ENCODE results near the gene APBA2. TPM values are rescaled to one million over a fixed set of nuclear protein-coding genes. Genes with fewer than 3 reads are reported as not detected.
A peak's percentile ranks its signal among the peaks of the same experiment; 100 is the strongest.

The APBA2 gene
- total RNA-seq, 1 donor from 2014 or later, result 3.8 TPM

DNA sequence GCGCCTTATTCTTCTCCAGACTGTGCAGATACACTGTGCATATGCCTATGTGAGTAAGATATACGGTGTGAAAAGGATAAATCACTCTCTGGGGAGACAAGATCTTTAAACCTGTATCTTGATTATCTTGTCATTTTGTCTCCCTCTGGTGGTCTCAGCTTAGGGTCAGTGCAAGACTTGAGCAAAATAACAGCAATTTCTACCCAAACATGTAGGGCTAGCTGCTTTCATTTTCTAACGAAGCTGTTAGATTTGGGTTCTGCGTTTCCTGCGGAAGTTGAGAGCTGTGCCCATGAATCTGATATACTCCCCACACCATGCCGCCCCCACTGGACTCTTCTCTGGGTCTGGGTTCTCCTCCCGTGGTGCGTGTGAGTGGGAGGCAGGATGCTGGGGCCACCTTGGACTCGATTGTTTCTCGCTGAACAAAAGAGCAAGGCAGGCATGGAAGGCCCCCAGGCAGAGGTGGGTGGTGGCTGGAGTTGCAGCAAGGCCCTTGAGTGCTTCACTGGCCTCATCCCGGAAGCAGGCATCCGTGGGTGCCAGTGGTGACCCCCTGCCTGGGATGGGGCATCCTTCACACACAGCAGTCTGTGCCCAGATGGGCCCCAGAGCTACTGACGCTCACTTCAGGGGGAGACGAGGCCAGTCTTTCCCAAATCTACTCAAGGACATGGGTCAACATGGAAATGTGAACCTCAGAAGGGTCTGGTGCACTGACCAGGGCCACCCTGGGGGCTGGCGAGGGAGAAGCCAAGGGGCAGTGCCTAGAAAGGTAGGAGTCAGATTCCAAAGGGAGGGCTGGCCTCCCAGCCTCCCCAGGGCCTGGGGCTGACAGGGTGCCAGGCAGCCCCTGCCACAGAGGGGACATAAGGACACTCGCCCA lies 204.2 kb downstream of the APBA2 start:
- no peaks in the 10 kb centered on the region for H3K9me3 ChIP-seq
- no peak overlapping the region for H3K27ac ChIP-seq
- DNase-seq, result no peak
- no peaks in the 10 kb centered on the region for H3K36me3 ChIP-seq
- intact Hi-C loops (cut with DNase I), result no loop called here
- TF ChIP-seq, protein P1, sequence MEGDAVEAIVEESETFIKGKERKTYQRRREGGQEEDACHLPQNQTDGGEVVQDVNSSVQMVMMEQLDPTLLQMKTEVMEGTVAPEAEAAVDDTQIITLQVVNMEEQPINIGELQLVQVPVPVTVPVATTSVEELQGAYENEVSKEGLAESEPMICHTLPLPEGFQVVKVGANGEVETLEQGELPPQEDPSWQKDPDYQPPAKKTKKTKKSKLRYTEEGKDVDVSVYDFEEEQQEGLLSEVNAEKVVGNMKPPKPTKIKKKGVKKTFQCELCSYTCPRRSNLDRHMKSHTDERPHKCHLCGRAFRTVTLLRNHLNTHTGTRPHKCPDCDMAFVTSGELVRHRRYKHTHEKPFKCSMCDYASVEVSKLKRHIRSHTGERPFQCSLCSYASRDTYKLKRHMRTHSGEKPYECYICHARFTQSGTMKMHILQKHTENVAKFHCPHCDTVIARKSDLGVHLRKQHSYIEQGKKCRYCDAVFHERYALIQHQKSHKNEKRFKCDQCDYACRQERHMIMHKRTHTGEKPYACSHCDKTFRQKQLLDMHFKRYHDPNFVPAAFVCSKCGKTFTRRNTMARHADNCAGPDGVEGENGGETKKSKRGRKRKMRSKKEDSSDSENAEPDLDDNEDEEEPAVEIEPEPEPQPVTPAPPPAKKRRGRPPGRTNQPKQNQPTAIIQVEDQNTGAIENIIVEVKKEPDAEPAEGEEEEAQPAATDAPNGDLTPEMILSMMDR (IDR thresholded peaks at IDR 0.05), result no peak
- no peak overlapping the region for H3K4me3 ChIP-seq
- H3K27me3 ChIP-seq (ENCODE audit: low read depth), result no peaks in the 10 kb centered on the region
- ATAC-seq, result peak; percentile 6 to 32
- no peaks in the 10 kb centered on the region for H3K4me1 ChIP-seq

DNA sequence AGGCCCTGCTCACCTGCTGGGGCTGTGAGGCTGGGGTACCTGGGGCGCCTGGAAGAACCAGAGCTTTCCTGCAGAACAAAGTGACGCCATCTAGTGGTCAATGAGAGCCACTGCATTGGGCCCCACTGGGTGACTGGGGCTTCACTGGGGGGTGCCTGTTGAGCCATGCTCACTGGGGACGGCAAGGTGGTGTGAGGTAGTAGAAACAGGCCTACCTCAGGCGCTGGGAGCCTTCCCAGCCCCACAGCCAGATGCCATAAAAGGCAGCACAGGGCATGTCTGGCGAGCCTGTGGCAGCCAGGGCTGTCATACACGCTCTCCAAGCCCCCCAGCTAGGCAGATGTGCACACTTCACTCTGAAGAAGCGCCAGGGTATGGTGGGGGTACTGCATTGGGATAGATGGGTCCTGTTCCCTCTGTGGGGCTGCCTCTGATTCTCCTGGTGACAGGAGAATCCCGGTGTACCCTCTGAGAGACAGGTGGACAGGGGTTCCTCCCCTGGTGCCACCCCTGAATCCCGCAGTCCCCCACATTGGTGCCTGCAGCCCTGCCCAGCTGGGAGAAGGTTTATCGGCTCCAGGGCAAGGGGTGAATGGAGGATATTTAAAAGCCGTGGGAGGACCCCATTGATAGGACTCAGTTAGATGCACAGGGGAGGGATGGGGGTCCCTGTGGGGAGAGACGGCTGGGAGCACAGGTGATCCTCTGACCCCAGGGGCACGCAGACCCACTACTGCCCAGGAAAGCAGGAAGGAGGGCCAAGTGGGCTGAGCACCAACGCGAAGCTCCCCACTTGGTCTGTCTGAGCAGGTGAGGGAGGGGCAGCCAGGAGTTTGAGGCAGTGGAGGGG lies 205.1 kb downstream of the APBA2 start:
- DNase-seq (no peak), ATAC-seq (peak; percentile 31 to 46)
- Histone ChIP-seq H3K27ac (no peak overlapping the region), H3K36me3 (no peaks in the 10 kb centered on the region), H3K4me3 (no peak overlapping the region), H3K4me1 (no peaks in the 10 kb centered on the region), H3K27me3 (ENCODE audit: low read depth) (no peaks in the 10 kb centered on the region), H3K9me3 (no peaks in the 10 kb centered on the region)
- intact Hi-C loops (cut with DNase I), result no loop called here
- TF ChIP-seq, protein P1 (IDR thresholded peaks at IDR 0.05), result peak; percentile 63

DNA sequence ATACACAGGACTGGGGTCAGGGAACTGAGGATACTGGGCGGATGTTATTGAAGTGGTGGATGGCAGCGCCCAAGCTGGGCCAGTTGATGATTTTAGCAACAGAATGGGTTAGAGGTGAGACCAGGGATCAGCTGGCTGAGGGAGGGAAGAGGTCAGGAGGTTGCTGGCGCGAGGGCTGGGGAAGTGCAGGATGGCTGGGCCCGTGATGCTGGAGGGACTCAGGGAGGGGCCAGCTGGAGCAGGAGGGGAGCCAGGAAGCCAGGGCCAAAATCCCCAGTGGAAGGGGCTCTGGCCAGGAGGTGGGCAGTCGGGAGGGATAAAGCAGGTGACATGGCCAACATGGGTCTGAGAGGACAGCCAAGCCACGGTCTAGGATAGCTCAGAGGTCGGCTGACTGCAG lies 205.9 kb downstream of the APBA2 start:
- Histone ChIP-seq H3K27ac (no peak overlapping the region), H3K4me3 (no peak overlapping the region), H3K9me3 (no peaks in the 10 kb centered on the region), H3K4me1 (no peaks in the 10 kb centered on the region), H3K36me3 (no peaks in the 10 kb centered on the region), H3K27me3 (ENCODE audit: low read depth) (no peaks in the 10 kb centered on the region)
- intact Hi-C loops (cut with DNase I), result no loop called here
- TF ChIP-seq, protein P1 (IDR thresholded peaks at IDR 0.05), result no peak
- no peak for DNase-seq
- no peak for ATAC-seq

DNA sequence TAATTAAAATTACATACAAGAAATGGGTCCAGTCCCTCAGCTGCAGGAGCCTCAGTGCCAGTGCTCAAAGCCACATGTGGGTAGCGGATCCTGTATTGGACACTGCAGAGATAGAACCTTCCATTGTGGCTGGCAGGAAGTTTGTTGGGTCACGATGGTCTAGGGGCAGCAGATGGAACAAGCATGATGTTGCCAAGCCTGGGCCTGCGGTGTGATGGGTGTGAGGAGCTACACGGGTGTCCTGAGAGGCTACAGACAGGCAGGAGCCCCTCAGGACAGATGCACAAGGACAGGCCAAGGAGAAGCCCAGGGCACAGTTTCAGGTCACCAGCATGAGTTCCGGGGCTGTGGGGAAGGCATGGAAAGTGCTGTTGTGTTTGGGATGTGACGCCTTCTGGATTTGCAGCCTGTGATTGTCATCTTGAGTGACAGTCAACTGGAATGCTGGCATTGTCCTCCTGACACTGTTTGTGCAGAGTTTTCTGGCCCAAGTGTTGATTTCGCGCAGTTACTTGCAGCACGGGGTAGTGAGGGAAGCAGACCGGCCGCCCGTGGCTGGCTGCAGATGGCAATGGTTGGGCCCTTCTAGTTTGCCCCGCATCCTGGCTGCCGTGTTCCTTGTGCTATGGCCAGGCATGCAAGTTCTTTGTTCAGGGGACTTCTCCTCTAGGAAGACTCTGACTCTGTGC lies 206.7 kb downstream of the APBA2 start:
- Histone ChIP-seq H3K36me3 (no peaks in the 10 kb centered on the region), H3K27ac (no peak overlapping the region), H3K4me3 (no peak overlapping the region), H3K27me3 (ENCODE audit: low read depth) (no peaks in the 10 kb centered on the region), H3K9me3 (no peaks in the 10 kb centered on the region), H3K4me1 (no peaks in the 10 kb centered on the region)
- no peak for DNase-seq
- TF ChIP-seq, protein P1 (IDR thresholded peaks at IDR 0.05), result no peak
- intact Hi-C loops (cut with DNase I), result no loop called here
- no peak for ATAC-seq

DNA sequence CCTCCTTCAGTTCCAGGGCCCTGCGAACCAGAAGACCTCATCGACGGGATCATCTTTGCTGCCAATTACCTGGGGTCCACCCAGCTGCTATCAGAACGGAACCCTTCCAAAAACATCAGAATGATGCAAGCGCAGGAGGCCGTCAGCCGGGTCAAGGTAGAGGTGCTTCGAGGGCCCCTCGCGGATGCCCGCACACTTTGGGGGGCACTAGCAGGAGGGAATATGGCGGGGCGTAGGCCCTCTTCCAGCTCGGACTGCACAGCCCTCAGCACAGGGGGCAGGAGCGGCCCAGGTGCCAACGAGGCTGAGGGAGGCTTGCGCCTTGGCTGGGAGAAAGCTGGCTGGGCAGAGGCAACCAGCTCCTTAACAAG lies 207.3 kb downstream of the APBA2 start:
- Histone ChIP-seq H3K9me3 (no peaks in the 10 kb centered on the region), H3K27ac (no peak overlapping the region), H3K4me3 (no peak overlapping the region), H3K4me1 (no peaks in the 10 kb centered on the region), H3K27me3 (ENCODE audit: low read depth) (no peaks in the 10 kb centered on the region), H3K36me3 (no peaks in the 10 kb centered on the region)
- TF ChIP-seq, protein P1 (IDR thresholded peaks at IDR 0.05), result no peak
- intact Hi-C loops (cut with DNase I), result no loop called here
- ATAC-seq, result no peak
- DNase-seq, result no peak

All from lower lobe of right lung (tissue), 2 donors.